ENCODE results near the gene ZRANB3.

GRCh38 chr2:135183822-135184221 is 347.2 kb downstream of the ZRANB3 start:
- TF ChIP-seq EZH2 (IDR thresholded peaks at IDR 0.05; ENCODE audit: low read length, missing control alignments) (no peak), CTCF (conservative IDR thresholded peaks at IDR 0.05 in 1 of 2, IDR thresholded peaks at IDR 0.05 in 1 of 2; ENCODE audit: low read depth in 1 of 2, low read length in 2 of 2) (no peak)
